ENCODE data around the gene CTNNBL1.

CTNNBL1 gene

DNA sequence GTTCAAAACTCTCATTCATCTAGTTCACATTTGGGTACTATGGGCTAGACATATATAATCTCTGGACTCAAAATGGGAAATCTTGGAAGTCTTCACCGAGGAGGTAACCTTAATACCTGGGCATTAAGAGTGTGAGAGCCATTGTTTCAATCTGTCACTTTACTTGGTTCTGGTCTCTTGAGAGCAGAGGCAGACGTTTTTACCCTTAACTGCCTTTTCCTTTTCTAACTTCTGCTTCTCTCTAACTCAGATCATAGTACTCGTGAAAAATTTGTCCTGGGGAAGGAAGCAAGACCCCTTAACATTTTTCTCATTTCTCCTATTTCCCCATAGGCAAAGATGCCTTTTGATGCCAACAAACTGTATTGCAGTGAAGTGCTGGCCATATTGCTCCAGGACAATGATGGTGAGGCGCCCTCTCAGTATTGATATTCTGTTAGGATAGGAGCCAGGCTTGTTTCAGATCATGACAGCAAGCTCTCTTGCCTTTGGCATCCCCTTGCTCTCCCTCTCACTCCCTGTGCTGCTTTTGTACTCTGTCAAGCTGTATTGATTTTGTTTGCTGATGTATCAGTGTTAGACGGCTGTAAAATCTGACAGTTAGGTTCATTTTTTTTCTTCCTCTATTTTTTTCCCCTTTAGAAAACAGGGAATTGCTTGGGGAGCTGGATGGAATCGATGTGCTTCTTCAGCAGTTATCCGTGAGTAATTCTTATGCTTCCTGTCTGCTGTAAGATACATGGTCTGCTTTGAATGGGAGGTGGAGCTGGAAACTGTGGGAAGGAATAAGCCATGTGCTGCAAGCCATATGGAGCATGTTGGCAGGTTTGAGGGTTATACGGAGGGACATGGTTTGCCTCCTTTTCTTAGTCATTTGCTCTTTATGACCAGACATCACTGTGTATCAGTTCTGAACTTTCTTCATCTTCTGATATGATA is 83.5 kb downstream of the CTNNBL1 start:
- DNase-seq (ENCODE audit: low read depth, low spot score), result no peak

DNA sequence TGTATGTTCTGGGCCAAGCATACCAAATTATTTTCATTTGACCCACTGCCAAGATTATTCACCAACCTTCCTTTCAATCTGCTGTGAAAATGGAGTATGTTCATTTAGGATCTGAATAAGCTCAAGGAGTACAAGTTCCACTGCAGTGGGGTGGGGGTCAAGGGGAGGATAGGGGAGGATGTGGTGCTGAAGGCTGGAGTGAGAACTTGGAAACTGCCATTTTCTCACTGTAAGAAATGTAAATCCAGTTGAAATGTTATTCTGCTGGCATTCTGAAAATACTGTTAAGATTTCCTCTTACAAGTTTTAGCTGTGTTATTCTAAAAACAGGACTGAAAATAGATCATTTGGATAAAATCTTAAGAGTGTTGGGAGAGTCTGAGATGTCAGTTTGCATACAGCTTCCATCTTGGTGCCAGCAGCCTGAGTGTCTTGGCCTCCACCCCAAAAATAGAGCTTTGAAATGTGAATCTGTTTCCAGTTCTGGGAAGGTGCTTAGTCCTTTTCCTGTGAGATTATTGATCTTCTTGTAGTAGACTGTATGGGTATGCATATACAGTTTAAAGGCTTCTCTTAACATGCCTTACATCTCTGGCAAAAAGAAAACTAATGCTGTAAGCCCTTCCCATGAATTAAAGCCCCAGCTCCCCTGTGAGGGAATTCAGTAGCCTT is 84.3 kb downstream of the CTNNBL1 start:
- DNase-seq (ENCODE audit: low read depth, low spot score), result no peak

DNA sequence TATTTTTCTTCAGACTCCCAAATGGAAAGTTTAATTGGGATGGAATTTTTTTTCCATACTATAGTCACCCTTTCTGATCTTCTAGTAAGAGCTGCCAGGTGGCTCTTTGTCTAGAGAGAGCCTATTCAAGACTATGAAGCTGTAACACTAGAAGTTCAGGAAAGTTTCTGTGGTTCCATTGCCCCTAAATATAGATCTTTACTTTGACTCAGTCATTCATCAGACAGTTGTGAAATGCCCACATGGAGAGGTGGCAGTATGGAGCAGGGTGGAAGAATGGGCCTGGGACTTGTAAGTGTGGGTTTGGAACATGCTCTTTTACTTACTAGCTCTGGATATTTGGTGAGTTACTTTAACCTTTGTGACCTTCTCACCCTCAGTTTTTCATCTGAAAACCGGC is 87.8 kb downstream of the CTNNBL1 start:
- no peak for DNase-seq (ENCODE audit: low read depth, low spot score)

DNA sequence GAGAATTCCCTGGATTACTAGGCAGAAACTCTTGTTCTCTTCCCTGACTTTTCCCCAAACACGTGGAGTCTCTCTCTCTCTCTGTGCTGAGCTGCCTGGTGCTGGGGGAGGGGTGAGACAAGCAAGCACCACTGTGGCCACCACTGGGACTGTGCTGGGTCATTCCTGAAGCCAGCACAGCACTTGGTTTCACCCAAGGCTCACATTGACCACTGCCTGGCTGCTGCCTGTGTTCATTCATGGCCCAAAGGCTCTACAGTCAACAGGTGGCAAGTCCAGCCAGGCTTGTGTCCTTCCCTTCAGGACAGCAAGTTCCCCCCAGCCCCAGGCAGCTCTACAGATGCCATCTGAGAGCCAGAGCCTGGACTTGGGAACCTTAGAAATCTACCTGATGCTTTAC is 92.2 kb downstream of the CTNNBL1 start:
- DNase-seq (ENCODE audit: low read depth, low spot score), result no peak

DNA sequence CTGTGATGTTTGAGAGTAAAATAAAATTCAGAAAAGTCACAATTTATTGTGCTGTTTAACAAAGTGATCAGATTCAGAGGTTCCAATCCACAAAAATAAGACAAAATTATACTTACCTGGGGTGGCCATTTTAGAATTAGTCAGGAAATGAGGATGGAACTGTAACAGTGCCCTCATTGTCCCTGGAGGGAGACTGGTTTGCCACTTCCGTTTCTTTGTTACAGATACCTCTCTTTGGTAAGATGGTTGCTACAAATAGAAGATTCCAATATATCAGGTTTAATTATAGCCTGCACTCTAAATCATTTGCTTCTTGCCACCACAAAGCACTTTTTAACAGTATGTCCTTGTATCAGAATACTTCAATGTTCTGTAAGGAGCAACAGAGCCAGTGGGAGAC is 95.6 kb downstream of the CTNNBL1 start:
- DNase-seq (ENCODE audit: low read depth, low spot score), result no peak

DNA sequence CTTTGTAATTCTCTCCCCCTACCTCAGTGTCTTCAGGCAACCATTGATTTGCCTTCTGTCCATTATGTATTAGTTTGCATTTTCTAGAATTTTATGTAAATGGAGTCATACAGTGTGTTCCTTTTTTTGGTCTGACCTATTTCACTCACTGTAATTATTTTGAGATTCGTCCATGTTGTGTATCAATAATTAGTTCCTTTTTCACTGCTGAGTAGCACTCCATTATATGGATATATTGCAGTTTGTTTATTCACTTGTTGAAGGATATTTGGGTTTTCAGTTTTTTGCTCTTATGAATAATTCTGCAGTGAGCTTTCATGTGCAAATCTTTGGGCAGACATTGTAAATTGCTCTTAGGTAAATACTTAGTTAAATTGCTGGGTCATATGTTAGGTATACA is 97.1 kb downstream of the CTNNBL1 start:
- no peak for DNase-seq (ENCODE audit: low read depth, low spot score)

DNA sequence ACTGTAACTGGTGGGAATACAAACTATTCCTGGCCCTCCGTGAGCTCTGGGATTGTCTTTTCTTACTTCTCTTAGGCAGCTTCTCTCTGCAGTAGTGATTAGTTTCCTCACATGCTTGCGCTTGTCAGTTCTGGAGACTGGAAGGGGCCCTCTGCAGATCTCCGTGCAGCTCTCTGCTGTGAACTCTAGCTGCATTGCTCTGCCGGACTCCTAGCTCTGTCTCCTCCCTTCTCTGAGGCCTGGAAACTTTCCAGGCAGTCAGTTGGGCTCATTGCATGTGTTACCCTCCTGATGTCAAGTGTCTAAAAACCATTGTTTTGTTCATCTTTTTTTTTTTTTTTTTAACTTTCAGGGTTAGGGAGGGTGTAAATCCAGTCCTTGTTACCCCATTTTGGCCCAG is 102.3 kb downstream of the CTNNBL1 start:
- DNase-seq (ENCODE audit: low read depth, low spot score), result no peak

DNA sequence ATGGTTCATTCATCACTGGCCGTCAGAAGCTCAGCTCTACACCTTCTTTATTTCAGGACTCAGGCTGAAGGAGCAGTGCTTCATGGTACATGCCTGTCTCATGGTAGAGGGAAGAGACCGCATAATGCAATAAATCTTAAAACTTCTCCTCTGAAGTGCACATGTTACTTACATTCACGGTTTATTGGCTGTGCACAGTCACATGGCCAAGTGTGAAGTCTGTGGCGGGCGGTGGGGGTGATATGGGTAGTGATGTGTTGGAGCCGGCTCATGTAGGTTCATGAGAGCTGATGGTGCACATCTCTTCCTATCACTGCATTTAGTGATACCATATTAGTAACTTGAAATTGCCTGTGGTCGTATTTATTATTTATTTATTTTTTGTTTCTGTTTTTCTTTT is 102.9 kb downstream of the CTNNBL1 start:
- no peak for DNase-seq (ENCODE audit: low read depth, low spot score)

DNA sequence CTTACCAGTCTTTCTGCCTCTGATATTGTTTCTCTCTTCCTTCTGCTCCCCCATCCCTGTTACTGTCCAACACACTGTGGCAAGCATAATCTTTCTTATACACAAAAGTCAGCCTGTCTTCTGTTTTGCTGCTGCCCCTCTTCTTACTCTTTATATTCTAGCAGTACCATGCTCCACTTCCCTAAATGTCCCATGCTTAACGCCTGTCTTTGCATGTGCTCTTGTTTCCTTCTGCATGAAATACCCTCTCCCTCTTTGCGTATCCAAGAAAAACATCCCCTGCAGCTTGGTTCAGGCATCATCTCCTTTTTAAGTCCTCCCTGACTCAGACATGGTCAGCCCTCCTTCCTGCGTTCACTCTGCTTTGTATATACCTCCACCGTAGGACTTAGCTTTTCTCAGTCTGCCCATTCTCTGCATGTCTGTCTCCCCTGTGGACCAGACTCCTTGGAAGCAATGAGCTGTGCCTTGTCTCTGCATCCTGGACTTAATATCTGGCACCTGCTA is 103.9 kb downstream of the CTNNBL1 start:
- DNase-seq (ENCODE audit: low read depth, low spot score), result peak; percentile 38

DNA sequence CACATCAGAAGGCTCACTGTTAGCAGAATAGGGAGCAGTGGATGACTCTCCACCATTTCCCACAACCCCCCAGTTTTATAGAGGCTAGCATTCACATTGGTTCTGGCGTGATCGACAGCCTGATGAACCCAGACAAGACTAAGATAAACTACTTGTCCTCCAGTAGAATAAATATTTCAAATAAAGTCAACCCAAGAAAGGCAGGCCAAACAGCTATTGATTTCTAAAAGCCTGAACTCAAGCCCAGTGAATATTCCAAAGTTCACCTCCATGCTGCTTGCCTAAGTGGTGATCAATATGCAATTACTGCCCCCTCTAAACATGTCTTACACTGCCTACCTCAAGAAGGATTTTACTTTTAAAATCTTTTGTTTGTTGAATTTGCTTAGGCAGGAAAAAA is 104.5 kb downstream of the CTNNBL1 start:
- no peak for DNase-seq (ENCODE audit: low read depth, low spot score)

DNA sequence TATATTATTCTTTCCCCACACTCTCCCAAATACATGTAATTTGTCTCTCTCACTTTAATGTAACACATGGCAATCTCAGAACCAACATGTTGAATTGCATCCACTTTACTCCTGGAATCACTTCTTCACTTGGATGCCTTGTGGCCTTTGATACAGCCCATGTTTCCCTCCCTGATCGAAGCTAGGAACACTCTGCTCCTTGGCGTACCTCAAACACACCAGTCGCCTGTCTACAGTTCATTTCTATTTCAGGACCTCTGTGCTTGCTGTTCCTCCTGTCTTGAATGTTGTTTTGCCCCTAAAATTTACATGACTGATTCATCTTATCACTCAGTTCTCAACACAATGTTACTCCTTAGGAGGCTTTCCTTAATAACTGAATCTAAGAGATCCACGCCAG is 106.8 kb downstream of the CTNNBL1 start:
- no peak for DNase-seq (ENCODE audit: low read depth, low spot score)

DNA sequence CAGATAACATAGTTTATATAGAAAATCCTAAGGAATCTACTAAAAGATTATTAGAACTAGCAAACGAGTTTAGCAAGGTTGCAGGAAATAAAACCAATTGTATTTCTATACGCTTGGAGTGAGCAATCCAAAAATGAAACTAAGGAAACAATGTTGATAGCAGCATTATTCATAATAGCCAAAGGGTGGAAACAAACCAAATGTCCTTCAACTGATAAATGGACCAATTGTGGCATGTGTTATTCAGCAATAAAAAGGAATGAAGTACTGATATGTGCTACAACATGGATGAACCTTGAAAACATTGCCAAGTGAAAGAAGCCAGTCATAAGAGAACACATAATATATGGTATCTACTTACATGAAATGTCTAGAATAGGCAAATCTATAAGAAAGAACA is 108.1 kb downstream of the CTNNBL1 start:
- DNase-seq (ENCODE audit: low read depth, low spot score), result no peak

DNA sequence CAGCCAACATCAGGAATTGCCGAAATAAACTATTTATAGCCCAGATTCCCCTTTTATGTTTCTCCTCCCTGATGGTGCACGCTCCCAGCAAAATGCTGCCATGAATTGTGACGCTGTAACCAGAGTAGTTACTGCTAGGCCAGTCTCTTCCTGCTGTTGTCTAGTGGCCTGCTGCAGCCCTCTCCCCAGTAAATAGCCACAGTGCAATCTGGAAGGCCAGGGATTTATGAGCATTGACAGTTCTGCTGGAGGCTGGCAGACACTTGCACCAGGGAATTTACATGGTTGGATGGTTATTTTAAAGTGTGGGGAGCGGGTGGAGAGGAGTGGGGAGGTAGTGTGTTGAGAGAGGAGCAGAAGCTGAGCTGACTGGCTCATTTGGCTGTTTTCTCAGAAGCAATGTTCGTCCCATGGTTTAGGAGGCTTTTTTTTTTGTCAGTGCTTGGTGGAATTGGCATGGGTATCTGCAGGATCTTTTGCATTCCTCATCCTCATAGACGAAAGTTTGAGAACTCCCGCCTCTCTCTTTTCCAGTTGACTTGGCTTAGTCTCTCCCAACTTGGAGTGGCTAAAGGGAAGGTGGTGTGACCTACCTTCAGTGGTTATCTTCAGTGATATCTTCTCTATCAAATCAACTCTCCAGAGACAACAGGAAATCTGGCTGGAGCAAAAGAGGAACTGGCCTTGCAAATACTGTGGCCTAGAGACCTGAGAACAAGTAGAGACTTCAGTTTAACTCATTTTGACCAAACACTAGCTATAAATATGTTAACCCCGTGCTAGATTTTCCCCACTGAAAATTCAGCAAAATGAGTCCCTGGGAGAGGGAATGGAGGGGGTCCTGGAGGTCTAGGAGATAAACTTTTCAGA is 109.8 kb downstream of the CTNNBL1 start:
- no peak for DNase-seq (ENCODE audit: low read depth, low spot score)

DNA sequence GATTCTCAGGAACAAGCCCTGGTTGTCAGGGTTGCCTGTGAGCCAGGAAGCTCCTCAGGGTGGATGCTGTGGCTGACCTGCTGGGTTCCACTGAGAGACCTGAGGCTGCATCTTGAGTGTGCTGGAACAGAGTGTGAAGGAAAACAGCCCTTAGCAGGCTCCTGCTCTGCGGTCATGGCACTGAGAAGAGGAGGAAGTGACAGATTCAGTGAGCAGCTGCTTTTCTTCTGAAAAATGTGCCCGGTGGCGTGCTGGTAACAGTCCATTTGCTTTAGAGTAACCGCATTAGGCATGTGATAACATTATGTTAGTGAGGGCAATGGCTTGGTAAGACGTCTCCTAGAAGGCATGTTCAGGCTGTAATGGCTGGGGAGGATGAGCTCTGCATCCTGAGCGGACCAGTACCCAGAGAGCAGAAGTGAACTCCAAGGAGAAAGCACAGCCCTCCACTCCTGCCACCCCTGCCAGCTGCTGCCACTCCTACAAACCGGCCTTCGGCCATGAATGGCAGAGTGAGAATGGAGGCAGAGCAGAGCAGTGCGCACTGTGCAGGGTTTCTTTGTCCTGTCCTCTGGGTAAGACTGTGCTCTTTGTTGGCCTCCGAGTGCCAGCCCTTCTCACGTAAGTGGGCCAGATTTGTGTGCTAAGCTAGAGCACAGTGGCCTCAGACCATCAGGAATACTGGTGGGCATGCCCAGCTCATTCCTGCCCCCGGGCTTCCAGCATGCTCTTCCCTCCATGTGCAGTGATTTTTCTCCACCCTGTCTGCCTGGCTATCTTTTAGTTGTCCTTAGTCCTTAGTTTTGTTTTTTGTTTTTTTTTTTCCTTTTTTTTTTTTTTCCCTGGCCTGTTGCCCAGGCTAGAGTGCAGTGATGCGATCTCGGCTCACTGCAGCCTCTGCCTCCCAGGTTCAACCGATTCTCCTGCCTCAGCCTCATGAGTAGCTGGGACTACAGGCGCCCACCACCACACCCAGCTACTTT is 111.0 kb downstream of the CTNNBL1 start:
- no peak for DNase-seq (ENCODE audit: low read depth, low spot score)

DNA sequence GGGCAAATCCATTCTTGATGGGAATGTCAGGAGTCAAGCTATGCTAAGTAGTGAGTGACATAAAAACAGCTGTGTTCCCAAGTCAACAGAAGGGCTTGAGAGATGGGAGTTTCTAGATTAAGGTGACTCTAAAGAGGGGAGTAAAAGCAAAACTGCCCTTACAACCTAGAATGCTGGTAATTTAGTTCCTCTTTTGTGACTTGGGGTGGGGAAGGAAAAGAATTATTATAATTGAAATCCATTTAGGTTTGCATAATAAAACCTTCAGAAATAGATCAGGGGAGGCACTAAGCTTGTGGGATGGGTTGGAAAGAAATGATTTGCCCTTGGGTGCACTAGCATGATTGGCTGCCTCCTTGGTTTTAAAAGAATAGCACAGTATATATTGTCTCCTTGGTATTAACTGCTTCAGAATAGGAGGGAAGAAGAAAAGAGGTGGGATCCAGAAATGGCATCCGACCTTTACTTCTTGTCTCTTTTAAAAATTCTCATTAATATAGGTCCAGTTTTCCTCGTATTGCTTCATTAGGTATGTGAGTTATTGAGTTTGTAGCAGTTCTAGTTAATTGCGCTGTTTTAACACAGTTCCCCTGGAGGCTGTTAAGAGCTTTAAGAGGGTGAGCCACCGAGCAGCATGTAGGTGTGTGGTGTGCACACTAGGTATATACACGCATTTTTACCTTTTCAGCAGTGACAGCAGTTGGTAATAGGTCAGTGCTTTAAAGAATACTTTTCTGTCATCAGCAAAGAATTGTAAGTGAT is 113.8 kb downstream of the CTNNBL1 start:
- no peak for DNase-seq (ENCODE audit: low read depth, low spot score)

DNA sequence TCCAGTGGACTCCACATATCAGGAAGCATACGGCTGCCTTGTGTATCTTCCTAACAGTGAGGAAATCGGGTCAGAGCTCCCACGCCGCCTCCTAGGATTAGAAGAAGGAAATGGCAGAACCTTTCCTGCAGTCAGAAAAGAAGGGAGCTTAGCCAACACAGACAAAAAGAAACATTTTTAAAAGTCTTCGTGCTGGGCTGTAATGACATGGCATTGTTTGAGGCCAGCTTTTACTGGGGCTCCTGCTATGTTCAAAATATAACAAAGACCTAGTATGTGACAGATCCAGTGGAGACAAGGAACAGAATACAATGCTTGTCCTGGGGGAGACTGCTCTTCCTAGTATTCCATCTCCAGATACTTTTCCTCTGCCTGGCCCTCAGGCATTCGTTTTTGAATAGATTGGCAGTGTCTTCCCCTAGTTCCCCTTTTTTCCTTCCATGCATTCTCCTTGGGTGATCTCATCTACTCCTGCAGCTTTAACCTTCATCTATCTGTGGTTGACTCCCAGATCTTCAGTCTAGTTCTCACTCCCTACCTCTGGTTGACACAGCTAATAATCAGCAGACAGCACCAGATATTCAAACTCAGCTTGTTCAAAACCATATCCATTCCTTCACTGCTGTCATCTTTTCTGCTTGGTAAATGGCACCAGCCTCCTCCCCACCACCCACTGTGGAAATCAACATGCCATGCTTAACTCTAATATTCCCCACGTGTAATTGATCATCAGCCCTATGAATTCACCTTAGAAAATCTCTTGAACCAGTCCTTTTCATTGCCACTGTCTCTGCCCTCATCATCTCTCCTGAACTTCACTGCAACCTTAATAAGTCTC is 114.6 kb downstream of the CTNNBL1 start:
- no peak for DNase-seq (ENCODE audit: low read depth, low spot score)

DNA sequence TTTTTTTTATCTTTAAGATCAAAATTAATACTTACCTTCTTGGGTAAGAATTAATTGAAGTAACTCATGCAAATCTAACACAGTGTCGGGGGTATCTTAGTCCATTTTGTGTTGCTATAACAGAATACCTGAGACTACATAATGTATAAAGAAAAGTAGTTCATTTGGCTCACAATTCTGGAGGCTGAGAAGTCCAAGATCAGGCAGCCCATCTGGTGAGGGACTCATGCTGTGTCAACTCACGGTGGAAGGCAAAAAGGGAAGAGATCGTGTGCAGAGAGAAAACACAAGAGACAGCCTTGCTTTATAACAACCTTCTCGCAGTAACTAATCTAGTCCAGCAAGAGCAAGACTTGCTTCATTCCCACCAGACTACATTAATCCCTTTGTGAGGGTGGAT is 116.2 kb downstream of the CTNNBL1 start:
- DNase-seq (ENCODE audit: low read depth, low spot score), result no peak

DNA sequence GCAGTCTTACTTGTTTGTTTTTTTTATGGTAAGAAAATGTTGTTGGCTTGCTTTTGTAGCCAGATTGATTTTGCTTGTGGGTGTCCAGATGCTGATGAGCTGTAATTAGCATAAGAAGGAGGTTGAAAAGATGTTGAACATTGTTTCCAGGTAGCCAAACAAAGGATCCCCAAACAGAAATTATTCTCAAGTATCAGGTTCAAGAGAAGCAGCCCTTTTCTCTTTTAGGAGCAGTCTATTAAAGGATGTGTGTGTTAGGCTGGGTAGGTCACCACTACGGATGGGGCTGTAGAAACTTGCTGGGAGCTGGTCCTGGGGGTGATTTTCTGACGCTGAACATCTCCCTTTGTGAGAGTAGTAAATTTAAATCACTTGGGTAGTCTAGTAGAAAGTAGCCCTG is 122.2 kb downstream of the CTNNBL1 start:
- DNase-seq (ENCODE audit: low read depth, low spot score), result no peak

DNA sequence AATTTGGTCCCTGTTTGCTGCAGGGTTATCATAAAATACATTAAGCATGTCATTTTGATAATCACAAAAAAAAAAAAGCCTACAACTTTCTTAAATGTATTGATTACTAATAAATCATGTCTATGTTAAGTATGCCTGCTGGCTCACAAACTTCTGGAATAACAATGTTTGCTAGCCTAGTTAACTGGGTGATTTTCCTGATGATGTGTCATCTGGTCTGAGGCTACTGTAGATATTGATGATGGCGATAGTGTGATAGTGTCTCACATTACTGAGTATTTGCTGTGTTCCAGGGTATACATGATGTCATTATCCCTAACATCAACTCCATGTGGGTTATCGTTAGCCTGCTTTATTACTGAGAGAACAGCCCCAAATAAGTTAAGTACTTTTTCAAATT is 122.9 kb downstream of the CTNNBL1 start:
- no peak for DNase-seq (ENCODE audit: low read depth, low spot score)
